ENCODE data around the gene UBN1.

DNA sequence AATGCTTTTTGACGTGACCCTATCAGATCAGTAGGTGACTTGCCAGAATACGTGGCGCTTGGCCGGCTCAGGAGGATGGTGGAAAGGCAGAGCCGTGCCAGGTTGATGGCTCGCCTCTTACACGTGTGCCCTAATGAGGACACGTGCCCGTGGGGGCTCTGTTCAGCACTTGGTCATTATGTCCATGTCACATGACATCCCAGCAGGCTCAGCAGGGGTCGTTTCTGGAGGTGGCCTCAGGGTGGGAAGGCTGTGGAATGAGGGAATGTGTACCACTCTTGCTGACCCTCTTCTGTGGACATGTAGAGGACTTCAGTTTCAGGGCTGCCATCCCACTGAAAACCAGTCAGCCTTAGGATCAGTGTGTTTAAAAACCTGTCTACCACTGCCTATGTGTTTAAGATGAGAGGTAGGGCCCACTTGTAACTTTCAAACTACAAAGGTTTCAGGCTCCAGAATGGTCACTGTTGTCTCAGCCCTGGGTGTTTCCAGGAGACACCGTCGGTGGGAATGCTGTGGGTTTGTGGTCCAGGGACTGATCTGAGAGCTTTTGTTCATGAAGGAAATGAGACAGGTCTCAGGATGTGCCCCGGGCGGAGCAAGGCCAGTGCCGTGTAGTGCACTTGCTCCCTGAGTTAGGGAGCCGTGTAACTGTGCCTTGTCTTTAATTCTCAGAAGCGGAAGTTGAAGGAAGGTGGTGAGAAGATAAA is 12.1 kb downstream of the UBN1 start:
- TF ChIP-seq POLR2AphosphoS5 (IDR thresholded peaks at IDR 0.05; ENCODE audit: borderline replicate concordance, low read depth, low read length) (no peak), EZH2 (IDR thresholded peaks at IDR 0.05) (no peak)

Measured in SK-N-MC (cell line).